IPS-NIHi7 (cell line): ENCODE measurements around the gene MEF2B.

ENCODE experiments used
- DNase-seq: peaks from one replicate; pipeline ENCODE4 v3.0.0; 2012; ENCODE audit warnings: mixed read lengths; ENCODE audit errors: extremely low spot score

Gene MEF2B

GRCh38 chr19:19098703-19099632 is 71.1 kb downstream of the MEF2B start:
- DNase-seq = no peak

GRCh38 chr19:19098084-19098702 is 71.9 kb downstream of the MEF2B start:
- no peak for DNase-seq

DNA sequence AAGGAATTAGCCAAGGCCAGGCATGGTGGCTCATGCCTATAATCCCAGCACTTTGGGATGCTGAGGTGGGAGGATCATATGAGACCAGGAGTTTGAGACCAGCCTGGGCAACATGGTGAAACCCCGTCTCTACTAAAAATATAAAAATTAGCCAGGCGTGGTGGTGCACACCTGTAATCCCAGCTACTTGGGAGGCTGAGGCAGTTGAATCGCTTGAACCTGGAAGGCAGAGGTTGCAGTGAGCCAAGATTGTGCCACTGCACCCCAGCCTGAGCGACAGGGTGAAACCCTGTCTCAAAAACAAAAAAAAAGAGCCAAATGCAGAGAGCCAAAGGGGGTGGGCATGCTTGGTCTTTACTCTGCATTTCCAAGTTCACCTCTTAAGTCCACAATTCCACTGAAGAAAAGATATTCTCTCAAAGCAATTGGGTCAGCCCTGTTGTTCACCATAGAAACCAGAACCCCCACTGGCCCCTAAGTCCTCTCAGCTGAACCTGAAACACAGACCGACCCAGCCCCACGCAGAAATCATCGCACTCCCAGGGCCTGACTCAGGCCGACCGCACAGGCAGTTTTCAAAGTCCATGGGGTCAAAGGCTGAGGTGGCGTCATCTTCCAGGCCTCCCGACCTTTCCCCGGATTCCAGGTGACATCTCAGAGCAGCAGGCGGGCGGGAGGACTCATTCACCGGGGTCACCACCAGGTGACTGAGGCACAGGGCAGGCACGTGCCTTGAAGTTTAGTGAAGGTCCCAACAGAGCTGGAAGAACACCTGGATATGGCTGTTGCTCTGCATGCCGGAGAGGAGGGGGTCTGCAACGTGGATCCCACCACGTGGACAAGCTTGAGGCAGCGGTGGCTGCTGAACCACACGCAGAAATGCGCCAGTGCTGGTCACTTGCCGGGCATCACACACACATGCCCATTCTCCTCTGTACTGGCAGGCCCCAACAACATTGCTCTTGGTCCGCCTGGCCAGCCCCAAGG is 73.1 kb downstream of the MEF2B start:
- no peak for DNase-seq

- DNase-seq = no peak
These were observed 74.4 kb downstream of the MEF2B start for GRCh38 chr19:19095691-19096090.
